ENCODE measurements around the gene SKAP2. TPM values are rescaled to one million over a fixed set of nuclear protein-coding genes. Genes with fewer than 3 reads are reported as not detected.

Gene SKAP2
- total and polyA plus RNA-seq, 7 donors: 3.2 to 19.4 (median 8.3) TPM

GRCh38 chr7:26698194-26698593 is 166.2 kb downstream of the SKAP2 start:
- TF ChIP-seq, protein P1, sequence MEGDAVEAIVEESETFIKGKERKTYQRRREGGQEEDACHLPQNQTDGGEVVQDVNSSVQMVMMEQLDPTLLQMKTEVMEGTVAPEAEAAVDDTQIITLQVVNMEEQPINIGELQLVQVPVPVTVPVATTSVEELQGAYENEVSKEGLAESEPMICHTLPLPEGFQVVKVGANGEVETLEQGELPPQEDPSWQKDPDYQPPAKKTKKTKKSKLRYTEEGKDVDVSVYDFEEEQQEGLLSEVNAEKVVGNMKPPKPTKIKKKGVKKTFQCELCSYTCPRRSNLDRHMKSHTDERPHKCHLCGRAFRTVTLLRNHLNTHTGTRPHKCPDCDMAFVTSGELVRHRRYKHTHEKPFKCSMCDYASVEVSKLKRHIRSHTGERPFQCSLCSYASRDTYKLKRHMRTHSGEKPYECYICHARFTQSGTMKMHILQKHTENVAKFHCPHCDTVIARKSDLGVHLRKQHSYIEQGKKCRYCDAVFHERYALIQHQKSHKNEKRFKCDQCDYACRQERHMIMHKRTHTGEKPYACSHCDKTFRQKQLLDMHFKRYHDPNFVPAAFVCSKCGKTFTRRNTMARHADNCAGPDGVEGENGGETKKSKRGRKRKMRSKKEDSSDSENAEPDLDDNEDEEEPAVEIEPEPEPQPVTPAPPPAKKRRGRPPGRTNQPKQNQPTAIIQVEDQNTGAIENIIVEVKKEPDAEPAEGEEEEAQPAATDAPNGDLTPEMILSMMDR (IDR thresholded peaks at IDR 0.05): no peak
- Histone ChIP-seq H3K4me3 (no peak overlapping the region), H3K9me3 (no peaks in the 10 kb centered on the region), H3K27ac (no peak overlapping the region), H3K27me3 (ENCODE audit: insufficient read depth in 3 of 3, low read length in 2 of 3) (no peaks in the 10 kb centered on the region), H3K36me3 (ENCODE audit: insufficient read depth in 1 of 2, low read depth in 1 of 2) (no peaks in the 10 kb centered on the region), H3K4me1 (no peaks in the 10 kb centered on the region)
- intact Hi-C loops (cut with DNase I): no loop called here
- no peak for ATAC-seq
- 95 to 100% (median 97%) methylated on average over 1 of the region's 1 CpG for WGBS, 3 donors
- no peak for DNase-seq

GRCh38 chr7:26696978-26697377 is 167.4 kb downstream of the SKAP2 start:
- H3K9me3 ChIP-seq: no peaks in the 10 kb centered on the region
- DNase-seq (no peak), ATAC-seq (no peak)
- TF ChIP-seq, protein P1 (IDR thresholded peaks at IDR 0.05): no peak
- no peak overlapping the region for H3K27ac ChIP-seq
- H3K27me3 ChIP-seq (ENCODE audit: insufficient read depth in 3 of 3, low read length in 2 of 3): no peaks in the 10 kb centered on the region
- H3K4me1 ChIP-seq: no peaks in the 10 kb centered on the region
- intact Hi-C loops (cut with DNase I): no loop called here
- no peak overlapping the region for H3K4me3 ChIP-seq
- H3K36me3 ChIP-seq (ENCODE audit: insufficient read depth in 1 of 2, low read depth in 1 of 2): no peaks in the 10 kb centered on the region
- WGBS, 3 donors: 89 to 94% (median 94%) methylated on average over 5 of the region's 5 CpGs

DNA sequence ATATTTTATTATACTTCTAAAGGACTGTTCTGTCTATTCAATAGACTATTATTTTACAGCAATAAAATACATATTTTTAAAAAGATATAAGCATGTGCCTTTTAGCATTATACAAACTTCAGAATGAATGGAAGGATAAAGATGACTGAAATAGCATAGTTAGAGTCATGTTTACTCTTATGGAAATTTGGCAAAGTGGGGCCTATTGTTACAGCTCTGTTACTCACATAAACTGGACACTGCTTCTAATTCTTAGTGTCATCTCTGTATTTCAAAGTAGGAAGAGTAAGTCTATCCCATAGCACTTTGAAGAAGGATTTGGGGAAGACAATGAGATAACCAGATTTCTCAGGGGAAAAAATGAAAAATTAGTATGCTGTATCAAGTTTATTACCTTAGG is 168.2 kb downstream of the SKAP2 start:
- TF ChIP-seq, protein P1 (IDR thresholded peaks at IDR 0.05): no peak
- H3K36me3 ChIP-seq (ENCODE audit: insufficient read depth in 1 of 2, low read depth in 1 of 2): no peaks in the 10 kb centered on the region
- no peaks in the 10 kb centered on the region for H3K9me3 ChIP-seq
- ATAC-seq: no peak
- intact Hi-C loops (cut with DNase I): no loop called here
- H3K4me3 ChIP-seq: no peak overlapping the region
- H3K4me1 ChIP-seq: no peaks in the 10 kb centered on the region
- no peak overlapping the region for H3K27ac ChIP-seq
- no peaks in the 10 kb centered on the region for H3K27me3 ChIP-seq (ENCODE audit: insufficient read depth in 3 of 3, low read length in 2 of 3)
- no peak for DNase-seq

- no peaks in the 10 kb centered on the region for H3K27me3 ChIP-seq (ENCODE audit: insufficient read depth in 3 of 3, low read length in 2 of 3)
- no peaks in the 10 kb centered on the region for H3K36me3 ChIP-seq (ENCODE audit: insufficient read depth in 1 of 2, low read depth in 1 of 2)
- ATAC-seq (no peak), DNase-seq (no peak)
- no peaks in the 10 kb centered on the region for H3K9me3 ChIP-seq
- TF ChIP-seq, protein P1 (IDR thresholded peaks at IDR 0.05): no peak
- H3K4me3 ChIP-seq: no peak overlapping the region
- H3K4me1 ChIP-seq: no peaks in the 10 kb centered on the region
- WGBS, 3 donors: 96 to 99% (median 99%) methylated on average over 3 of the region's 3 CpGs
- intact Hi-C loops (cut with DNase I): no loop called here
- H3K27ac ChIP-seq: no peak overlapping the region
Observed at GRCh38 chr7:26694713-26695112, 169.7 kb downstream of the SKAP2 start.

DNA sequence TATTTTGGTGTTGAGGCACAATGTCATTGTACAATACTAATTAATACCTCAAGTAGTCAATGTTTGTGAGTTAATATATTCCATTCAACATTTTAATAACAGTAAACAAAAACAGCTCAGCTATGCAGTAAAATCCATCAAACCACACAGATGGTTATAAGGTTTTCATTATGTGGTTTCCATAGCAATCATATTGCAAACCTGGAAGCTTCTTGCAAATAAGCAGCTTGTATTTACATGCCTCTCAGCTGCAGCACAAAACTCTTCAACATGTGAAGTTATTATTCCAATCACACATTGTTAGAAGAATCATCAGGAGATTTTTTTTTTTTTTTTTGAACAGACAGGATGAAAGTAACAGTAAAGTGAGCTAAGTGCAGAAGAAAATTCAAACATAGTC is 170.2 kb downstream of the SKAP2 start:
- Histone ChIP-seq H3K4me1 (no peaks in the 10 kb centered on the region), H3K36me3 (ENCODE audit: insufficient read depth in 1 of 2, low read depth in 1 of 2) (no peaks in the 10 kb centered on the region), H3K27me3 (ENCODE audit: insufficient read depth in 3 of 3, low read length in 2 of 3) (no peaks in the 10 kb centered on the region), H3K27ac (no peak overlapping the region), H3K4me3 (no peak overlapping the region), H3K9me3 (no peaks in the 10 kb centered on the region)
- no peak for ATAC-seq
- intact Hi-C loops (cut with DNase I): no loop called here
- TF ChIP-seq, protein P1 (IDR thresholded peaks at IDR 0.05): no peak
- no peak for DNase-seq
